H9 (cell line): Measurements from ENCODE around the gene NFAM1. TPM values are rescaled to one million over a fixed set of nuclear protein-coding genes. Genes with fewer than 3 reads are reported as not detected.

Experiments
- DNase-seq: peaks from one replicate; pipeline ENCODE4 v3.0.0-alpha.2; 2017
- H2AFZ ChIP-seq: one replicate; pipeline ENCODE4 v1.6.1; 2013; ENCODE audit warnings: mild to moderate bottlenecking, low read length, control low read depth, moderate library complexity
- H2AK5ac ChIP-seq: 2 replicates; pipeline ENCODE4 v1.6.1; 2013; ENCODE audit warnings: low read length, control low read depth, mixed read lengths; ENCODE audit not compliant: insufficient read length
- H2BK120ac ChIP-seq: one replicate; pipeline ENCODE4 v1.6.1; 2013; ENCODE audit warnings: low read depth, mild to moderate bottlenecking, low read length, control low read depth, inconsistent platforms; ENCODE audit not compliant: poor library complexity, severe bottlenecking
- H2BK12ac ChIP-seq: 2 replicates; pipeline ENCODE4 v1.6.1; 2013; ENCODE audit warnings: low read length, control low read depth, mixed read lengths, low read depth; ENCODE audit not compliant: insufficient read length
- H2BK15ac ChIP-seq: 2 replicates; pipeline ENCODE4 v1.6.1; 2013; ENCODE audit warnings: low read depth, low read length, control low read depth
- H2BK20ac ChIP-seq: one replicate; pipeline ENCODE4 v1.6.1; 2013; ENCODE audit warnings: low read depth, mild to moderate bottlenecking, low read length, control low read depth, inconsistent platforms; ENCODE audit not compliant: poor library complexity, severe bottlenecking
- H2BK5ac ChIP-seq: 2 replicates; pipeline ENCODE4 v1.6.1; 2013; ENCODE audit warnings: low read length, control low read depth, mixed read lengths; ENCODE audit not compliant: insufficient read length
- H3K14ac ChIP-seq: 2 replicates; pipeline ENCODE4 v1.6.1; 2013; ENCODE audit warnings: low read length, control low read depth; ENCODE audit not compliant: insufficient read depth
- H3K18ac ChIP-seq: 2 replicates; pipeline ENCODE4 v1.6.1; 2013; ENCODE audit warnings: low read depth, mild to moderate bottlenecking, mixed read lengths, low read length, control low read depth; ENCODE audit not compliant: insufficient read length
- H3K23ac ChIP-seq: 2 replicates; pipeline ENCODE4 v1.6.1; 2013; ENCODE audit warnings: low read length, control low read depth, mixed read lengths, low read depth; ENCODE audit not compliant: insufficient read length
- H3K23me2 ChIP-seq: 2 replicates; pipeline ENCODE4 v1.6.1; 2013; ENCODE audit warnings: low read depth, mild to moderate bottlenecking, mixed read lengths, low read length, control low read depth; ENCODE audit not compliant: insufficient read length, poor library complexity, severe bottlenecking
- H3K27ac ChIP-seq: 2 replicates; pipeline ENCODE4 v1.5.1; 2013; ENCODE audit warnings: low read length, control low read depth, mixed read lengths, low read depth; ENCODE audit not compliant: insufficient read length
- H3K27me3 ChIP-seq: 2 replicates; pipeline ENCODE4 v1.6.1; 2013; ENCODE audit warnings: low read length, control low read depth, inconsistent platforms; ENCODE audit not compliant: insufficient read depth
- H3K4ac ChIP-seq: 2 replicates; pipeline ENCODE4 v1.6.1; 2013; ENCODE audit warnings: low read depth, mild to moderate bottlenecking, control low read depth, inconsistent platforms, low read length, moderate library complexity
- H3K4me1 ChIP-seq: 2 replicates; pipeline ENCODE4 v1.6.1; 2013; ENCODE audit warnings: low read length, control low read depth, inconsistent platforms; ENCODE audit not compliant: insufficient read depth
- H3K4me2 ChIP-seq: 2 replicates; pipeline ENCODE4 v1.6.1; 2013; ENCODE audit warnings: low read length, control low read depth, mixed read lengths; ENCODE audit not compliant: insufficient read length, insufficient read depth
- H3K56ac ChIP-seq: 2 replicates; pipeline ENCODE4 v1.6.1; 2013; ENCODE audit warnings: low read depth, mild to moderate bottlenecking, mixed read lengths, low read length, control low read depth; ENCODE audit not compliant: insufficient read length
- H3K79me1 ChIP-seq: 2 replicates; pipeline ENCODE4 v1.6.1; 2013; ENCODE audit warnings: low read depth, mild to moderate bottlenecking, moderate library complexity, low read length, control low read depth, inconsistent platforms; ENCODE audit not compliant: insufficient read depth, poor library complexity, severe bottlenecking
- H3K79me2 ChIP-seq: 2 replicates; pipeline ENCODE4 v1.6.1; 2013; ENCODE audit warnings: low read length, control low read depth, inconsistent platforms; ENCODE audit not compliant: insufficient read depth
- H3K9ac ChIP-seq: 2 replicates; pipeline ENCODE4 v1.6.1; 2013; ENCODE audit warnings: low read length, control low read depth, mixed read lengths; ENCODE audit not compliant: insufficient read length; ENCODE audit errors: extremely low read depth
- H3K9me3 ChIP-seq: one replicate; pipeline ENCODE4 v1.6.1; 2013; ENCODE audit warnings: low read depth, low read length, inconsistent platforms; ENCODE audit not compliant: control insufficient read depth
- H3T11ph ChIP-seq: one replicate; pipeline ENCODE4 v1.6.1; 2013; ENCODE audit warnings: mild to moderate bottlenecking, low read length, control low read depth, inconsistent platforms
- H4K20me1 ChIP-seq: one replicate; pipeline ENCODE4 v1.6.1; 2013; ENCODE audit not compliant: control insufficient read depth, insufficient read length, insufficient read depth
- H4K5ac ChIP-seq: 2 replicates; pipeline ENCODE4 v1.6.1; 2013; ENCODE audit warnings: low read depth, mild to moderate bottlenecking, mixed read lengths, low read length, control low read depth; ENCODE audit not compliant: insufficient read length
- H4K8ac ChIP-seq: replicated peaks from 2 replicates; pipeline ENCODE4 v1.6.1; 2013; ENCODE audit warnings: low read length, control low read depth, mixed read lengths, low read depth; ENCODE audit not compliant: insufficient read length
- H4K91ac ChIP-seq: 2 replicates; pipeline ENCODE4 v1.6.1; 2013; ENCODE audit warnings: low read depth, mild to moderate bottlenecking, moderate library complexity, mixed read lengths, low read length, control low read depth; ENCODE audit not compliant: insufficient read length
- H3K27ac Mint-ChIP-seq, 3 experiments: 2 replicates in 2 of 3; 3 replicates in 1 of 3; pipeline ENCODE4 v1.8.0; 2020 to 2021; ENCODE audit warnings: mixed read lengths in 3 of 3, mild to moderate bottlenecking in 1 of 3, moderate library complexity in 1 of 3
- H3K27me3 Mint-ChIP-seq: 2 replicates; pipeline ENCODE4 v1.8.0; 2021; ENCODE audit warnings: low read depth, mild to moderate bottlenecking, moderate library complexity, mixed read lengths
- H3K36me3 Mint-ChIP-seq, 3 experiments: 2 replicates in 2 of 3; 3 replicates in 1 of 3; pipeline ENCODE4 v1.8.0; 2020 to 2021; ENCODE audit warnings: low read depth in 3 of 3, mixed read lengths in 3 of 3; ENCODE audit not compliant: insufficient read depth in 1 of 3
- H3K4me1 Mint-ChIP-seq, 2 experiments: 2 replicates each; pipeline ENCODE4 v1.8.0; 2020; ENCODE audit warnings: mixed read lengths in 2 of 2
- H3K4me3 Mint-ChIP-seq, 2 experiments: 2 replicates in 1 of 2; 3 replicates in 1 of 2; pipeline ENCODE4 v1.8.0; 2020 to 2021; ENCODE audit warnings: mild to moderate bottlenecking in 2 of 2, mixed read lengths in 2 of 2, moderate library complexity in 1 of 2
- H3K9me3 Mint-ChIP-seq, 2 experiments: 2 replicates in 1 of 2; 3 replicates in 1 of 2; pipeline ENCODE4 v1.8.0; 2020; ENCODE audit warnings: mild to moderate bottlenecking in 2 of 2, mixed read lengths in 2 of 2, moderate library complexity in 1 of 2
- WGBS: extraction: QIAGEN DNeasy Blood & Tissue Kit; methylation state at CpG from one replicate; pipeline ENCODE4 v1.1.7; 2013; ENCODE audit warnings: missing lambda C conversion rate, low lambda C conversion rate, mixed read lengths; ENCODE audit not compliant: insufficient read length; ENCODE audit errors: extremely low coverage; 5-methylcytosine and 5-hydroxymethylcytosine counted together
- total RNA-seq: library from RNA; stranded (reverse); gene quantifications from 2 replicates; pipeline ENCODE4 v1.2.1, GENCODE V29; 2021
- TF ChIP-seq, protein P1 (sequence below): fragments of 200-600 bp; sonication (generic); conservative IDR thresholded peaks from 3 replicates; pipeline ENCODE4 v1.8.0; 2021; ENCODE audit warnings: antibody characterized with exemption, mild to moderate bottlenecking

The NFAM1 gene
- total RNA-seq, 1 experiment from 2014 or later, result 0.68 TPM

DNA sequence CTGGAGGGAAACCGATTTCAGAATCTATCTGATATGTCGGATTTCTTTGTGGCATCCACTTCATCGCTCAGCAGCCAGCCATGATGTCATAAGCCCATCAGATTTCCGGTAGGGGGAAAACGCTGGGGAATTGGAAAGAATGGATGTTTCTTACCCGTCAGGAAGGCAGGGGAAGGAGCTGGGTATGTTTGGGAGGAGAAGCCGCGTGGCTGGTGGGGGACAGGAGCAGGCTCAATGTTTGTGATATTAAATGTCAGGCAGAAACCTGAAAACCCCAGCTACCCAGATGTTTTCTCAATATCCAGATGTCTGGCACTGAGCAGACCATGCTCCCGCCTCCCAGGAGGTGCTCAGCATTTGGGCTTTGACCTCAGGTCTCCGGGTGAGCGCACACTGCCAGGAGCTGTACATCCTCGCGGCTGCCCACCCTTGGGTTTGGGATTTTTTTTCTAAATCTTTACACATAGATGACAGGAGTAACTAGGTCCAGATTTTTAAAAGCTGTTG, 67.5 kb downstream of the NFAM1 start:
- peak overlapping the region; percentile 15 to 74; a peak in 4 of 5 replicates for H3K4me3 Mint-ChIP-seq
- Histone ChIP-seq H3K18ac (no peak overlapping the region), H4K20me1 (no peaks in the 10 kb centered on the region), H4K91ac (no peak overlapping the region), H3K27me3 (no peaks in the 10 kb centered on the region), H2BK20ac (no peak overlapping the region), H2AFZ (no peak overlapping the region), H4K5ac (no peak overlapping the region), H2BK120ac (no peak overlapping the region), H2BK5ac (no peak overlapping the region), H3K56ac (no peak overlapping the region), H3T11ph (no peak overlapping the region), H3K4me1 (peaks cover 11% of the 10 kb centered on the region; the same call in 1 of the 2 replicates), H3K23ac (no peak overlapping the region), H3K14ac (no peak overlapping the region), H2AK5ac (no peak overlapping the region), H3K4ac (no peak overlapping the region), H3K23me2 (peaks cover 14% of the 10 kb centered on the region), H3K9ac (no peak overlapping the region), H3K9me3 (no peaks in the 10 kb centered on the region), H4K8ac (no peak overlapping the region), H3K4me2 (peak overlapping the region; percentile 32), H3K79me1 (no peaks in the 10 kb centered on the region), H2BK12ac (no peak overlapping the region), H3K79me2 (peaks cover 2% of the 10 kb centered on the region; the same call in 1 of the 2 replicates), H3K27ac (no peak overlapping the region), H2BK15ac (no peak overlapping the region)
- peaks cover 52 to 64% of the 10 kb centered on the region in 2 experiments for H3K4me1 Mint-ChIP-seq
- peak overlapping the region in 2 of 3 experiments; percentile 87 to 91; a peak in 5 of 7 replicates for H3K27ac Mint-ChIP-seq
- no peak for DNase-seq
- TF ChIP-seq, protein P1, sequence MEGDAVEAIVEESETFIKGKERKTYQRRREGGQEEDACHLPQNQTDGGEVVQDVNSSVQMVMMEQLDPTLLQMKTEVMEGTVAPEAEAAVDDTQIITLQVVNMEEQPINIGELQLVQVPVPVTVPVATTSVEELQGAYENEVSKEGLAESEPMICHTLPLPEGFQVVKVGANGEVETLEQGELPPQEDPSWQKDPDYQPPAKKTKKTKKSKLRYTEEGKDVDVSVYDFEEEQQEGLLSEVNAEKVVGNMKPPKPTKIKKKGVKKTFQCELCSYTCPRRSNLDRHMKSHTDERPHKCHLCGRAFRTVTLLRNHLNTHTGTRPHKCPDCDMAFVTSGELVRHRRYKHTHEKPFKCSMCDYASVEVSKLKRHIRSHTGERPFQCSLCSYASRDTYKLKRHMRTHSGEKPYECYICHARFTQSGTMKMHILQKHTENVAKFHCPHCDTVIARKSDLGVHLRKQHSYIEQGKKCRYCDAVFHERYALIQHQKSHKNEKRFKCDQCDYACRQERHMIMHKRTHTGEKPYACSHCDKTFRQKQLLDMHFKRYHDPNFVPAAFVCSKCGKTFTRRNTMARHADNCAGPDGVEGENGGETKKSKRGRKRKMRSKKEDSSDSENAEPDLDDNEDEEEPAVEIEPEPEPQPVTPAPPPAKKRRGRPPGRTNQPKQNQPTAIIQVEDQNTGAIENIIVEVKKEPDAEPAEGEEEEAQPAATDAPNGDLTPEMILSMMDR, result no peak
- peaks cover 0 to 11% (median 3%) of the 10 kb centered on the region in 3 experiments; a peak in 4 of 7 replicates for H3K36me3 Mint-ChIP-seq
- no CpG with 5 or more reads among the region's 13 CpGs for WGBS
- peaks cover 46% of the 10 kb centered on the region for H3K27me3 Mint-ChIP-seq
- no peaks in the 10 kb centered on the region; a peak in 1 of 5 replicates for H3K9me3 Mint-ChIP-seq
